ENCODE measurements around the gene IFI35.

The IFI35 gene

GRCh38 chr17:43010667-43011308, 4.2 kb downstream of the IFI35 start:
- TF ChIP-seq FOXK2 (IDR thresholded peaks at IDR 0.05) (no peak), ELF4 (IDR thresholded peaks at IDR 0.05) (no peak), BHLHE40 (IDR thresholded peaks at IDR 0.05; ENCODE audit: borderline replicate concordance) (no peak), SUZ12 (IDR thresholded peaks at IDR 0.05) (no peak), ARNT (IDR thresholded peaks at IDR 0.05) (no peak), L3MBTL2 (conservative IDR thresholded peaks at IDR 0.05) (no peak), SP1 (IDR thresholded peaks at IDR 0.05) (no peak), PKNOX1 (IDR thresholded peaks at IDR 0.05) (no peak), LEF1 (IDR thresholded peaks at IDR 0.05; ENCODE audit: borderline replicate concordance) (no peak), HDGF (IDR thresholded peaks at IDR 0.05; ENCODE audit: borderline replicate concordance) (no peak), TARDBP (IDR thresholded peaks at IDR 0.05) (no peak), ZNF384 (IDR thresholded peaks at IDR 0.05) (no peak), FOXA1 (IDR thresholded peaks at IDR 0.05) (no peak), CTBP1 (IDR thresholded peaks at IDR 0.05; ENCODE audit: borderline replicate concordance) (no peak), NFRKB (IDR thresholded peaks at IDR 0.05) (no peak), FOXM1 (IDR thresholded peaks at IDR 0.05; ENCODE audit: borderline replicate concordance) (no peak)
- ChIA-PET CTCF (no interaction called here), POLR2A (interaction anchor here (1.5 to 2.2 kb wide), 3 partner anchors 12 to 305 kb away, joined by 4 to 15 read pairs (median 6); partner anchors contain the start of gene RPL27)
- no peak for DNase-seq (ENCODE audit: extremely low spot score)

GRCh38 chr17:43011728-43012472, 5.3 kb downstream of the IFI35 start:
- ChIA-PET POLR2A (interaction anchor here (1.0 to 4.9 kb wide), 6 partner anchors 9 to 48 kb away, joined by 3 to 47 read pairs (median 4); partner anchors contain the start of genes AARSD1, RPL27 and VAT1), CTCF (interaction anchor here (0.6 to 1.0 kb wide), 2 partner anchors 12 to 14 kb away, joined by 3 read pairs; partner anchors contain the start of gene RPL27)
- no peak for DNase-seq (ENCODE audit: extremely low spot score)
- TF ChIP-seq SP1 (IDR thresholded peaks at IDR 0.05) (no peak), CTBP1 (IDR thresholded peaks at IDR 0.05; ENCODE audit: borderline replicate concordance) (no peak), SUZ12 (IDR thresholded peaks at IDR 0.05) (no peak), ELF4 (IDR thresholded peaks at IDR 0.05) (no peak), FOXA1 (IDR thresholded peaks at IDR 0.05) (no peak), LEF1 (IDR thresholded peaks at IDR 0.05; ENCODE audit: borderline replicate concordance) (no peak), FOXK2 (IDR thresholded peaks at IDR 0.05) (no peak), FOXM1 (IDR thresholded peaks at IDR 0.05; ENCODE audit: borderline replicate concordance) (no peak), TARDBP (IDR thresholded peaks at IDR 0.05) (no peak), HDGF (IDR thresholded peaks at IDR 0.05; ENCODE audit: borderline replicate concordance) (no peak), PKNOX1 (IDR thresholded peaks at IDR 0.05) (no peak), BHLHE40 (IDR thresholded peaks at IDR 0.05; ENCODE audit: borderline replicate concordance) (no peak), ARNT (IDR thresholded peaks at IDR 0.05) (no peak), ZNF384 (IDR thresholded peaks at IDR 0.05) (no peak), L3MBTL2 (conservative IDR thresholded peaks at IDR 0.05) (no peak), NFRKB (IDR thresholded peaks at IDR 0.05) (no peak)

- ChIA-PET CTCF (no interaction called here), POLR2A (interaction anchor here (1.0 to 4.9 kb wide), 2 partner anchors 8 to 15 kb away, joined by 3 to 47 read pairs; partner anchors contain the start of gene RPL27)
- DNase-seq (ENCODE audit: extremely low spot score) = no peak
- TF ChIP-seq HDGF (IDR thresholded peaks at IDR 0.05; ENCODE audit: borderline replicate concordance) (no peak), ZNF384 (IDR thresholded peaks at IDR 0.05) (no peak), NFRKB (IDR thresholded peaks at IDR 0.05) (no peak), L3MBTL2 (conservative IDR thresholded peaks at IDR 0.05) (no peak)
Measured at GRCh38 chr17:43013296-43013695, 6.7 kb downstream of the IFI35 start.

- no peak for DNase-seq (ENCODE audit: extremely low spot score)
- POLR2A ChIA-PET = interaction anchor here (0.7 to 4.9 kb wide), 4 partner anchors 12 to 354 kb away, joined by 3 to 47 read pairs (median 4); partner anchors contain the start of gene RPL27
- CTCF ChIA-PET = interaction anchor here (0.6 kb wide), 1 partner anchor 31 kb away, joined by 3 read pairs; no protein-coding TSS in a partner anchor
- TF ChIP-seq PKNOX1 (IDR thresholded peaks at IDR 0.05) (no peak), FOXK2 (IDR thresholded peaks at IDR 0.05) (no peak), ARNT (IDR thresholded peaks at IDR 0.05) (no peak), ZNF384 (IDR thresholded peaks at IDR 0.05) (no peak), FOXA1 (IDR thresholded peaks at IDR 0.05) (no peak)
Measured at GRCh38 chr17:43014020-43014648, 7.5 kb downstream of the IFI35 start.

GRCh38 chr17:43014649-43015542, 8.3 kb downstream of the IFI35 start:
- ChIA-PET CTCF (interaction anchor here (0.6 kb wide), 1 partner anchor 32 kb away, joined by 3 read pairs; no protein-coding TSS in a partner anchor), POLR2A (interaction anchor here (0.7 to 4.9 kb wide), 4 partner anchors 13 to 353 kb away, joined by 3 to 47 read pairs (median 4); partner anchors contain the start of gene RPL27)
- no peak for TF ChIP-seq TARDBP (IDR thresholded peaks at IDR 0.05)
- TF ChIP-seq BHLHE40 (IDR thresholded peaks at IDR 0.05; ENCODE audit: borderline replicate concordance) = no peak
- no peak for TF ChIP-seq ARNT (IDR thresholded peaks at IDR 0.05)
- no peak for TF ChIP-seq CTBP1 (IDR thresholded peaks at IDR 0.05; ENCODE audit: borderline replicate concordance)
- TF ChIP-seq NFRKB (IDR thresholded peaks at IDR 0.05) = no peak
- no peak for TF ChIP-seq SUZ12 (IDR thresholded peaks at IDR 0.05)
- TF ChIP-seq SP1 (IDR thresholded peaks at IDR 0.05) = no peak
- no peak for TF ChIP-seq FOXK2 (IDR thresholded peaks at IDR 0.05)
- TF ChIP-seq ZNF384 (IDR thresholded peaks at IDR 0.05) = no peak
- no peak for TF ChIP-seq ELF4 (IDR thresholded peaks at IDR 0.05)
- TF ChIP-seq PKNOX1 (IDR thresholded peaks at IDR 0.05) = no peak
- TF ChIP-seq LEF1 (IDR thresholded peaks at IDR 0.05; ENCODE audit: borderline replicate concordance) = no peak
- TF ChIP-seq FOXA1 (IDR thresholded peaks at IDR 0.05) = no peak
- TF ChIP-seq HDGF (IDR thresholded peaks at IDR 0.05; ENCODE audit: borderline replicate concordance) = no peak
- TF ChIP-seq FOXM1 (IDR thresholded peaks at IDR 0.05; ENCODE audit: borderline replicate concordance) = no peak
- no peak for TF ChIP-seq L3MBTL2 (conservative IDR thresholded peaks at IDR 0.05)
- no peak for DNase-seq (ENCODE audit: extremely low spot score)

All from HEK293T (cell line).